Neuron (in vitro differentiated cells): Measurements from ENCODE around the gene MACROD1.
A peak's percentile ranks its signal among the peaks of the same experiment; 100 is the strongest.

ENCODE experiments used
- H2AFZ ChIP-seq: one replicate; pipeline ENCODE4 v1.6.1; 2013; ENCODE audit warnings: low read depth, mild to moderate bottlenecking, inconsistent platforms, low read length, moderate library complexity
- H3K27me3 ChIP-seq: one replicate; pipeline ENCODE4 v1.6.1; 2013; ENCODE audit warnings: low read length; ENCODE audit not compliant: insufficient read depth
- H3K36me3 ChIP-seq: one replicate; pipeline ENCODE4 v1.6.1; 2013; ENCODE audit warnings: low read length; ENCODE audit not compliant: insufficient read depth
- H3K4me1 ChIP-seq: one replicate; pipeline ENCODE4 v1.6.1; 2013; ENCODE audit warnings: low read length; ENCODE audit not compliant: insufficient read depth
- H3K4me3 ChIP-seq: 2 replicates; pipeline ENCODE4 v1.5.1; 2013; ENCODE audit warnings: mild to moderate bottlenecking, low read length, moderate library complexity
- H3K9me3 ChIP-seq: one replicate; pipeline ENCODE4 v1.6.1; 2013; ENCODE audit warnings: low read length

The MACROD1 gene

DNA sequence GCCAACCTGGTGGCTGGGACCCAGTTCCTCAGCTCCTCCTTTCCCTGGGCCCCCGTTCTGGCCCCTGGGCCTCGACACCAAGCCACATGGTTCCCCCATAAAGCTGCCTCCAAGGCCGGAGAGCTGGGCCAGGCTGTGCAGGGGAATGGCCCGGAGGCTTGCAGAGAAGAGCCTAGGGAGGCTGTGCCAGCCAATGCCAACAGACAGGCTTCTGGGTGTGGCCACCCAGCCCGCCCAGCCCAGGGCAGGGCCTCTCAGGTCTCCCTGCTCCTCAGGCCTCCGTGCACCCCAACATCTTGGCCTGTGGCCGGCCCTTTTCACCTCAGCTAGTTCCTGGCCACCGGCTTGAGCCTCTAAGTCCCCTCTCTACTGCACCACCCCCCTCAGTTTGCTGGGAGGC is 147.6 kb downstream of the MACROD1 start:
- no peak overlapping the region for H3K4me3 ChIP-seq
- no peaks in the 10 kb centered on the region for H3K9me3 ChIP-seq
- H3K4me1 ChIP-seq = peaks cover 33% of the 10 kb centered on the region
- H3K27me3 ChIP-seq = peaks cover 3% of the 10 kb centered on the region
- H2AFZ ChIP-seq = no peak overlapping the region
- H3K36me3 ChIP-seq = no peaks in the 10 kb centered on the region

DNA sequence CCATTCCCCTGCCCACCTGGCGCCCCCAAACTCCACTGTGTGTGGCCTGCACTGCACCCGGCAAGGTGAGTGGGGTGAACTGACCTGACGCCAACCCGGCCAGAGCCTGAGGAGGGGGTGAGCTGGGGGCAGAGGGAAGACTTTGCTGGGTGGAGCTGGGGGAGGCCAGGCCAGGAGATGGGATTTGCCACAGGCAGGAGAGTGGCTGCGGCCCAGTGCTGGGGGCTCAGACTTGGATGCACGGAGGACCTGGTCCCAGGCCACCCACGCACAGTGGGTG is 148.0 kb downstream of the MACROD1 start:
- Histone ChIP-seq H3K4me1 (peaks cover 33% of the 10 kb centered on the region), H3K36me3 (no peaks in the 10 kb centered on the region)

DNA sequence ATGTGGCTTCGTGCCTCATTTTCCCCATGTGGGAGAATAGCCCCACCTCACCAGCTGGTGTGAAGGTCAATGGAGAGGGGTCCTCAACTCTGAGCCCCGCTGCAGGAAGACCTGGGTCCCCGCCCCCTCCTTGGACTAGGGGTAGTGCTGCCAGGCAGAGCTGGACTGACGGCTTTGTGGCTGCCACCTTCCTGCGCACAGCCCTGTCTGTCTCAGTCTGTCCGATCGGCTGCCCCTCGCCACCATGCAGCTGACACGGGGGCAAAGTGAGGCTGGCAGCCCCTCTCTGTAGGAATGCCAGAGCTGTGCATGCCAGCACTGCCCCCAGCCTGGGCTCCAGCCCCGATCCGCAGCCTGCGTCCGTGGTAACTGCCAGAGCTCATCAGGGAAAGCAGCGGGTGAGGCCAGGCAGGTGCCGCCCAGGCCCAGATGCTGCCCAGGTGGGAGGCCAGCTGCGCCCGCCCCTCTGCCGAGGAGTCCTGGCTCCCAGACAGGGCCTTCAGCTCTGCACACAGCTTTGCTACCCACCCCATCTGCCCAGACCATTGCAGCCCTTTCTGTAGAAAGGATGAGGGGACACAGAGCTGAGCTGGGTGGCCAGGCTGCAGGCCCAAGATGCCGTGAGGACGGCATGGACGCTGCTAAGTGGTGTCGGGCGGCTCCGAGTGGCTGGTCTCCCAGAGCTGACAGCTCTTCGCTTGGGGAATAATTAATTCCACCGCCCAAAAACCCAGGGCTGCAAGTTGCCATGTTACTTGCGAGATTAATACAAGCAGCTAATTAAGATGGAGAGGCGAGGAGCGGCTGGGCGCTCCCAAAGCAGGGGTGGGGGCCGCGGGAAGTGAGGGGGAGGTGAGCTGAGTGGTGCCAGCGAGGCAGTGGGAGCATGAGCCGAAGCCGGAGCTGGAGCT is 149.7 kb downstream of the MACROD1 start:
- no peaks in the 10 kb centered on the region for H3K36me3 ChIP-seq
- H3K4me3 ChIP-seq = no peak overlapping the region
- no peak overlapping the region for H2AFZ ChIP-seq
- peaks cover 3% of the 10 kb centered on the region for H3K27me3 ChIP-seq
- peaks cover 20% of the 10 kb centered on the region for H3K4me1 ChIP-seq
- no peaks in the 10 kb centered on the region for H3K9me3 ChIP-seq

More for the DNA sequence above, 148.0 kb downstream of the MACROD1 start:
- Histone ChIP-seq H3K4me3 (no peak overlapping the region), H2AFZ (no peak overlapping the region), H3K9me3 (no peaks in the 10 kb centered on the region), H3K27me3 (peaks cover 3% of the 10 kb centered on the region)

DNA sequence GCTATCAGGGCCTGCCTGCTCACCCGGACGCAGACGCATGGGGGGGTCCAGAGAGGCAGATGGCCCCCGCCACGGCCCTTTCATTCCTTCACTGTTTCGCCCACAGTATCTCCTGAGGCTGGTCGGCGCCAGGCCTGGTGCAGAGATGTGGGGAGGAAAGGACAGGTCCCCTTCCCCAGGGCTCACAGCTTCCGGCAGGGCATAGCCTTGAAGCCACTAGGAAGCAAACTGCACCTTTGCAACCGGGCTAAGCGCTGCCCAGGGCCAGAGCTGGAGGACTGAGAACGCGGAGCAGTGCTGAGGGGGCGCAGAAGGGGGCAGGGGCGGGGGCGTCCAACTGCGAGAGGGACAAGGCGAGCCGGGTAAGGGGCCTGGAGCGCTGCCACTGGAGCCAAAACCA is 150.4 kb downstream of the MACROD1 start:
- Histone ChIP-seq H3K9me3 (no peaks in the 10 kb centered on the region), H2AFZ (no peak overlapping the region), H3K36me3 (no peaks in the 10 kb centered on the region), H3K4me3 (no peak overlapping the region), H3K27me3 (peaks cover 2% of the 10 kb centered on the region), H3K4me1 (peaks cover 20% of the 10 kb centered on the region)

DNA sequence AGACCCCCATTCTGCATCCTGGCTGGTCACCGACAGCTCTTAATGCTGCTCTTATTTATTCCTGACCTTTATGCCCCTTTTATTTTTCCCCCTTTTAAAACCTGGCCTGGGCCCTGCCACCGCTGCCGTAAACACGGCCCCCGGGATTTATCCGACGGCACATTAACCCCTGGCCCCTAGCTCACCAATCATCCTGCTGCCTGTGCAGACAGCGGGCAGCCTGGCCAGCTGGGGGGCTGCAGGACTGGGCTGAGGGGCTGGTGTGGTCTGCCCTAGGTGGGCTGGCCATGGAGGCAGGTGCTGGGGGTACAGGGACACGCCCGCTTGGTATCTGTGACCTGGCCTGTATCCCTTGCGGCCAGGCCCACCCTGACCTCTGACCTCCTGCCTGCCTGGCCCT is 151.6 kb downstream of the MACROD1 start:
- H3K4me3 ChIP-seq = no peak overlapping the region
- no peak overlapping the region for H2AFZ ChIP-seq
- H3K4me1 ChIP-seq = peaks cover 20% of the 10 kb centered on the region
- H3K27me3 ChIP-seq = no peaks in the 10 kb centered on the region
- H3K9me3 ChIP-seq = no peaks in the 10 kb centered on the region
- no peaks in the 10 kb centered on the region for H3K36me3 ChIP-seq

DNA sequence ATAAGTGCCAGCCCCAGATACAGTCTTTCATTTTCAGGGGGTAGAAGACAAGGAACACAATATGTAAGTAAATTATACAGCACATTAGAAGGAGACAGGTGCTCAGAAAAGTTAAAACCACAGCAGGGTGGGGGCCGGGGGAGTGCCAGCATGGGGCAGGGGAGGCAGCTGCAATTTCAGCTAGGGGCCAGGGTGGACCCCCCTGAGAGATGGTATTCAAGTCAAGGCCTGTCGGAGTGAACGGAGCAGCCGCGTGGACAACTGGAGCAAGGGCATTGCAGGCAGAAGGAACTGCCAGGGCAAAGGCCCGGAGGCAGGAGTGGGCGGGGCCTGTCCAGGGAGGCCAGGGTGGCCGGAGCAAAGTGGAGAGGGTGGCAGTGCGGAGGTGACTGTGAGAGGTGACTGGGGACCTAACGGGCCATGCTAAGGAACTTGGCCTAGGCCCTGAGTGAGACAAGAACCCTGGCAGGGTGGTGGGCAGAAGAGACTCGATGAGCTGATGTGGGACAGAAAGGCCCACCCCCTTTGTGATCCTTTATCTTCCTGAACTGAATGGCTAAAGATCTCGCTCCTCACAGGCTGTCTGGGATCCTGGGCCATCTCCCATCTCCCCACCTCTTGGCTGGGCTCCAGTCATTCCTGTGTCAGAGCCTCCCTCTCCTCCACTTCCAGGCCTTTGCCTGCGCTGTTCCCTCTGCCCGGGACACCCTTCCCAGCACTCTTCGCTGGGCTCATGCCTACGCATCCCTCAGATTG is 152.6 kb downstream of the MACROD1 start:
- Histone ChIP-seq H3K4me3 (no peak overlapping the region), H3K9me3 (no peaks in the 10 kb centered on the region), H3K36me3 (no peaks in the 10 kb centered on the region), H3K27me3 (no peaks in the 10 kb centered on the region), H2AFZ (no peak overlapping the region), H3K4me1 (peaks cover 20% of the 10 kb centered on the region)

DNA sequence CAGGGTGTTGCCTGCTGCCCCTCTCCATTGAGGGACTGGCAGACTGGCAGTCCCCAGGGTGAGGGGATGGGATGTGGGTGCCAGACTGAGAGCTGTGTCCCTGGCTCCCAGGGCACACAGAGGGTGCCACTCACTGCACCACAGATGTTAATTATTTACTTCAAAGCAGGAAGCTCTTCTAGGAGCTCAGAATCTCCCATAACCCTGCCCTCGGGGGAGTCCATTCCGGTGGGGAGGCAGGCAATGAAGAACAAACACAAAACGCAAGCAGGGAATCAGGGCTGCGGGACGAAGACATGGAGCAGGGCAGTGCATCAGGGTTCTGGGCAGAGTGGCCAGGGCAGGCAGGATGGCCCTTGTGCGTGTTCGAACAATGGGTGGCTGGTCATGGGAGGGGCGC is 154.5 kb downstream of the MACROD1 start:
- Histone ChIP-seq H3K9me3 (no peaks in the 10 kb centered on the region), H3K4me1 (peaks cover 33% of the 10 kb centered on the region), H2AFZ (no peak overlapping the region)

DNA sequence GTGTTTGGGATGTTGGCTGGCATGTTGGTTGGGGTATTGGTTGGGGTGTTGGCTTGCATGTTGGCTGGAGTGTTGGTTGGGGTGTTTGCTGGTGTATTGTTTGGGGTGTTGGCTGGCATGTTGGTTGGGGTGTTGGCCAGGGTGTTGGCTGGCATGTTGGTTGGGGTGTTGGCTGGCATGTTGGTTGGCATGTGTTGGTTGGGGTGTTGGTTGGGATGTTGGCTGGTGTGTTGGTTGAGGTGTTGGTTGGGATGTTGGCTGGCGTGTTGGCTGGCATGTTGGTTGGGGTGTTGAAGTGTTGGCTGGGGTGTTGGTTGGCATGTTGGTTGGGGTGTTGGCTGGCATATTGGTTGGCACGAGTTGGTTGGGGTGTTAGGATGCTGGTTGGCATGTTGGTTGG is 155.1 kb downstream of the MACROD1 start:
- H3K9me3 ChIP-seq = no peaks in the 10 kb centered on the region
- H3K4me1 ChIP-seq = peaks cover 27% of the 10 kb centered on the region
- H3K36me3 ChIP-seq = no peaks in the 10 kb centered on the region
- H2AFZ ChIP-seq = no peak overlapping the region
- H3K27me3 ChIP-seq = no peaks in the 10 kb centered on the region
- no peak overlapping the region for H3K4me3 ChIP-seq

More for the DNA sequence above, 154.5 kb downstream of the MACROD1 start:
- no peaks in the 10 kb centered on the region for H3K36me3 ChIP-seq
- H3K27me3 ChIP-seq = no peaks in the 10 kb centered on the region
- H3K4me3 ChIP-seq = no peak overlapping the region

DNA sequence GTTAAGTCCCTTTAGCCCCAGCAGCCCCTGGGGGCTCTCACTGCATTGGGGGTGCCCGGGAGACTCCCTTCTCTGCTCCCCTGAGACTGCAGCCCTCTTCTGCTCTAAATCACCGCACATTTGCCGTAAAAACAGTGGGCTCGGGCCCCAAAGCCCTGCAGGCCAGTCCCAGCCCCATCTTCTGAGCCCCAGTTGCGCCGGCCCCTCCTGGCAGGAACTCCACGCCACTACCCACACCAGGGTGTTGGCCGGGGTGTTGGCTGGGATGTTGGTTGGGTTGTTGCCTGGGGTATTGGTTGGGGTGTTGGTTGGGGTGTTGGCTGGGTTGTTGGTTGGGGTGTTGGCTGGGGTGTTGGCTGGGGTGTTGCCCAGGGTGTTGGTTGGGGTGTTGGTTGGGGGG is 156.2 kb downstream of the MACROD1 start:
- no peaks in the 10 kb centered on the region for H3K9me3 ChIP-seq
- H2AFZ ChIP-seq = no peak overlapping the region
- no peaks in the 10 kb centered on the region for H3K36me3 ChIP-seq
- no peaks in the 10 kb centered on the region for H3K27me3 ChIP-seq
- peaks cover 23% of the 10 kb centered on the region for H3K4me1 ChIP-seq
- no peak overlapping the region for H3K4me3 ChIP-seq

DNA sequence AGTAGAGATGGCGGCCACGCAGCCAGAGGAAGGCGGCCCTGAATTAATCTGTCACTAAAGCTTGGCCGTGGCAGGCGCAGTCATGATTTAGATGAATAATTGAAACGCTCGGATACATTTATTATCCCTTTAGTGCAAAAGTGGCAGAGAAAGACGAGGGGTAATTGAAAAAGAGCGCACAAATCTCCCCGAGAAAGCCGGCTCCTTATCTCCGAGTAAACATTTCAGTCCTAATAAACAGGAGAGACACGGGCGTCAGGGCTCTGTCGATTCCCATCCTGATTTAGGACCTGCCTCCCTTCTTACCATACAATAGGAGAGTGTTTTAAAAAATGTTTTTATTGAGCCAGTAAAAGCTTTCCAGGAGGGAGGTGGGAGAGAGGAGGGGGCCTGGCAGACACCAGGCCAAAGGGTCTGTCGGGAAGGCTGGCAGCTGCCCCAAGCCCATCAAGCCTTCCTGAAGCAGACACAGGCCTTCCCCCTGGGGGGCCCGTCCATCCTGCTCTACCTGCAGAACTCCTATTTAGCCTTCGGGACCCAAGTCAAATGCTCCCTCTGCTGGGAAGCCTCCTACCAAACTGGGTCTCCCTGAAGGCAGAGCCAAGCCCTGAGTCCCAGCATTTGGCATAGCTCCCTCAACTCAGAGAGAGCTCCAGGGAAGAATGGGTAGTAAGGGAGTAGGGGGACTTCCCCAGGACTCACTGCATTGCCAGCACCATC is 156.8 kb downstream of the MACROD1 start:
- Histone ChIP-seq H3K36me3 (no peaks in the 10 kb centered on the region), H3K4me3 (no peak overlapping the region), H3K4me1 (peaks cover 17% of the 10 kb centered on the region), H2AFZ (no peak overlapping the region), H3K9me3 (no peaks in the 10 kb centered on the region), H3K27me3 (no peaks in the 10 kb centered on the region)

DNA sequence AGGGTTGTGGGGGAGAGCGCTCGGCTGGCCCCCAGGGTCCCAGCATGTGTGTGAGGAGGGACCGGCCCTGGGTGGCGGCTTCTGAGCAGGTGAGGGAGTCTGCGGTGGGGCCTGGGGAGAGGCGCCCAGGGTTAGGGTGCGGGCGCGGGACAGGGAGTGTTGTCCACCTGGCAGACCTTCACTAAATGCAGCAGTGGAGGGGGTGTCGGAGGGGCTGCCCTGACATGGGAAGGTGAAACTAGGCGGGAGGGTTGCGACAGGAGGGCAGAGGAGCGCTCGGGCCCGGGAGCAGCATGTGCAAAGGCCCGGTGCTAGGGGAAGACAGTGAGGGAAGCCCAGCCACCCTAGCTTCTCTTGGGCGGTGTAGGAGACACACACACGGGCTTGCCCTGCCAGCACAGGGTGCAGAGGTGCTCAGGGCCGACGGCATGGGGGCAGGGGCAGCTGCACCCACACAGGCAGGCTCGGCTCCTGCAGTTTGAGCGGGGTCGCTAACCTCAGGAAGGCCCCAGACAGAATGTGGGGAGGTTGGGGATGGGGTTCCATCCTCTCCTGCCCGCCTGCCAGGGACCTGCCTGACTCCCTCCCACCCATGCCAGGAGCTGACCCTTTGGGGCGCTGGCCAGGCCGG is 157.5 kb downstream of the MACROD1 start:
- H2AFZ ChIP-seq = peak overlapping the region; percentile 8
- no peaks in the 10 kb centered on the region for H3K9me3 ChIP-seq
- peak overlapping the region; percentile 21 for H3K4me3 ChIP-seq
- no peaks in the 10 kb centered on the region for H3K36me3 ChIP-seq
- peaks cover 16% of the 10 kb centered on the region for H3K4me1 ChIP-seq
- no peaks in the 10 kb centered on the region for H3K27me3 ChIP-seq

DNA sequence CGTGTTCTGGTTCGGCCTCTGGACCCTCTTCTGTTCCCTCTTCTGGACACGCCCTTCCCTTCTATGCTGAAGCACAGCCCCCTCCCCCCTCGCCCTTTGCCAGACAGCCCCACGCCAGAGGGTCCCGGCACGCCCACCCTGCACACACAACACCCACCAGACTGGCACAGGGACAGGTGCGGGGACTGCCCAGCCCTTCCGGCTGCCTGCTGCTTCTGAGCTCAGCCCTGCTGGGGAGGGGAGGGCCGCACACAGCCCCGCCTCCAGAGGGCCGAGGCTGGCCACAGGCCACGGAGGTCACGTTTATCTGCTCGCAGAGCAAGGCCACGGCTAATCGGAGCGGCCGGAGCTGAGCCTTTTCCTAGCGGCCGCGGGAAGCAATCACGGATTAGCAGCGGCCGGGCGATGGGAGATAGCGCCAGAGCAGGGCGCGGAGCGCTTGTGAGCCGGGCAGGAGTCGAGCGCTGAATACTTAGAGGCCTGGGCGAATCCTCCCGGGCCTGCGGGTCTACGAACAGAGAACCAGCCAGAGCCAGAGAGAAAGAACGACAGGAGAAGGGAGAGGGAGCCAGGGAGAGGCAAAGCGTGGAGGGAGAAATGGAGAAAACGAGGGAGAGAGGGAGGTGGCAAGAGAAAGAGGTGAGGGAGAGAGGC is 158.2 kb downstream of the MACROD1 start:
- H2AFZ ChIP-seq = peak overlapping the region; percentile 8
- no peaks in the 10 kb centered on the region for H3K27me3 ChIP-seq
- peak overlapping the region; percentile 21 for H3K4me3 ChIP-seq
- H3K36me3 ChIP-seq = no peaks in the 10 kb centered on the region
- peaks cover 16% of the 10 kb centered on the region for H3K4me1 ChIP-seq
- no peaks in the 10 kb centered on the region for H3K9me3 ChIP-seq
